Activated CD8-positive, alpha-beta memory T cell treated with anti-CD3 and anti-CD28 coated beads, Interleukin-2, amount 10 ng/mL, durations not matched to agents 7 days and 5 days (primary cell): ENCODE measurements around the gene C1orf94. TPM values are rescaled to one million over a fixed set of nuclear protein-coding genes. Genes with fewer than 3 reads are reported as not detected.

Experiments
- ATAC-seq: fragments of 150-1000 bp; cut with Tn5 transposase; one replicate; pipeline ENCODE4 v1.10.0; 2021; ENCODE audit warnings: moderate library complexity
- CTCF ChIA-PET: fragments of 350-600 bp; sonication (Branson Sonifier 250); formaldehyde crosslinking; loops from one replicate; lab custom pipeline; 2021; ENCODE audit warnings: antibody characterized with exemption; lab: Charles Lee
- DNase-seq: peaks from one replicate; pipeline ENCODE4 v3.0.0-alpha.2; 2020
- H3K27ac Mint-ChIP-seq: one replicate; pipeline ENCODE4 v1.8.0; 2021; ENCODE audit warnings: mild to moderate bottlenecking, mixed read lengths
- H3K27me3 Mint-ChIP-seq: one replicate; pipeline ENCODE4 v1.8.0; 2021; ENCODE audit warnings: mixed read lengths
- H3K36me3 Mint-ChIP-seq: one replicate; pipeline ENCODE4 v1.8.0; 2021; ENCODE audit warnings: mild to moderate bottlenecking, mixed read lengths
- H3K4me1 Mint-ChIP-seq: one replicate; pipeline ENCODE4 v1.8.0; 2021; ENCODE audit warnings: mixed read lengths
- H3K4me3 Mint-ChIP-seq: one replicate; pipeline ENCODE4 v1.8.0; 2021; ENCODE audit warnings: mild to moderate bottlenecking, moderate library complexity, mixed read lengths
- H3K9me3 Mint-ChIP-seq: one replicate; pipeline ENCODE4 v1.8.0; 2022; ENCODE audit warnings: low read depth, mixed read lengths
- total RNA-seq, 2 experiments: library from RNA; stranded (reverse); gene quantifications; one replicate each; pipeline ENCODE4 v1.2.3, GENCODE V29; 2021

The C1orf94 gene
- total RNA-seq, 2 experiments from 2014 or later, result not detected

DNA sequence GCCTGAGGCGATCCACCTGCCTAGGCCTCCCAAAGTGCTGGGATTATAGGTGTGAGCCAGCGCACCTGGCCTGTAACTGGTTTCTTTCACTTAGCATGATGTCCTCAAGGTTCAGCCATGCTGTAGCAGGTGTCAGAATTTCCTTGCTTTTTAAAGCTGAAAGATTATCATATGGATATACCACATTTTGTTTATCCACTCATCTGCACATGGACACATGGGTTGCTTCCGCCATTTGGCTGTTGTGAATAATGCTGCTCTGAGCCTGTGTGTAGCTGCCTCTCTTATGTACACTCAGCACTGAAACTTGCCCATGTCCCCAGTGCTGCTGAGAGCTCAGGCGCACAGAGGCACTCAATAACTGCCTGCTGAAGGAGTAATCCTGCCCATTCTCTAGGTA, 23.5 kb upstream of the C1orf94 start:
- Mint-ChIP-seq H3K27me3 (peaks cover 5% of the 10 kb centered on the region), H3K4me3 (no peak overlapping the region), H3K9me3 (no peaks in the 10 kb centered on the region), H3K4me1 (no peaks in the 10 kb centered on the region), H3K36me3 (no peaks in the 10 kb centered on the region), H3K27ac (no peak overlapping the region)
- ATAC-seq, result no peak
- CTCF ChIA-PET, result no interaction called here
- no peak for DNase-seq

DNA sequence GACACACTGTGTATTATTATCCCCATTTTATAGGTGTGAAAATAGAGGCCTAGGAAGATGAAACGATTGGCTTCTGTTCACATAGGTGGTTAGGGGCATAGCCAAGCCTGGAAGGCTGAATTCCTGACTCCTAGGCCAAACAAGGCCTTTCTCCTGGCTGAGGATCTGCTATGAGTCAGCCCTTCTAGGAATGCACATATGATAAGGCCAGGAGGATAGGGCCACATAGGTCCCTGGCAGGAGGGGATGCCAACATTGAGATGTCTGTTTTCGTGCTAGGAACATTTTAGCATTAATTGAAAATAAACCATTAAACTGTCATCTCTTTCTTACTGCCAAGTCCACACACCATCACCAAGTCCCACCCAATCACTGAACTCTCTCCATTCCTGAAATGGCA, 20.8 kb upstream of the C1orf94 start:
- no peak for ATAC-seq
- Mint-ChIP-seq H3K4me1 (no peaks in the 10 kb centered on the region), H3K27ac (no peak overlapping the region)

DNA sequence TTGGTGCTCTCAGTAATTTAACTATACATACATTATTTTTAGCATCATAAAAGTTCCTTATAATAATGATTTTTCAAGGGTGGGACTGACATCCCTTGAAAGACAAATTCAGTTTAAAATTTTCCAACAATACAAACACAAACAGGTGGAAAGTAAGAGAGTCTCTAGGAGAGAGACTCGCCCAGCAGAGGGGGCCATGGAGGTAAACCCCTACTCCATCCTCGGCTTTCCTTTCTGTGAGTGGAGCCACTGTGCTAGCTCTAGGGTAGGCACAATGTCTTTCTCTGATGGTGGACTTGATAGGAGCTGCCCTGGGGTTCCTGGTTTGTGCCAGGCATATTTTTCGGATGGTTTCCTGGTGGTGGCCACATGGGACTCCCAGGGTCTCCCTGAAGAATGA, 20.0 kb upstream of the C1orf94 start:
- Mint-ChIP-seq H3K27ac (no peak overlapping the region), H3K36me3 (no peaks in the 10 kb centered on the region), H3K4me1 (no peaks in the 10 kb centered on the region), H3K27me3 (peaks cover 29% of the 10 kb centered on the region), H3K9me3 (no peaks in the 10 kb centered on the region), H3K4me3 (no peak overlapping the region)
- DNase-seq (no peak), ATAC-seq (no peak)
- CTCF ChIA-PET, result no interaction called here

More for the DNA sequence above, 20.8 kb upstream of the C1orf94 start:
- H3K27me3 Mint-ChIP-seq, result peaks cover 21% of the 10 kb centered on the region
- no peaks in the 10 kb centered on the region for H3K9me3 Mint-ChIP-seq
- no peaks in the 10 kb centered on the region for H3K36me3 Mint-ChIP-seq
- CTCF ChIA-PET, result no interaction called here
- no peak for DNase-seq
- no peak overlapping the region for H3K4me3 Mint-ChIP-seq

DNA sequence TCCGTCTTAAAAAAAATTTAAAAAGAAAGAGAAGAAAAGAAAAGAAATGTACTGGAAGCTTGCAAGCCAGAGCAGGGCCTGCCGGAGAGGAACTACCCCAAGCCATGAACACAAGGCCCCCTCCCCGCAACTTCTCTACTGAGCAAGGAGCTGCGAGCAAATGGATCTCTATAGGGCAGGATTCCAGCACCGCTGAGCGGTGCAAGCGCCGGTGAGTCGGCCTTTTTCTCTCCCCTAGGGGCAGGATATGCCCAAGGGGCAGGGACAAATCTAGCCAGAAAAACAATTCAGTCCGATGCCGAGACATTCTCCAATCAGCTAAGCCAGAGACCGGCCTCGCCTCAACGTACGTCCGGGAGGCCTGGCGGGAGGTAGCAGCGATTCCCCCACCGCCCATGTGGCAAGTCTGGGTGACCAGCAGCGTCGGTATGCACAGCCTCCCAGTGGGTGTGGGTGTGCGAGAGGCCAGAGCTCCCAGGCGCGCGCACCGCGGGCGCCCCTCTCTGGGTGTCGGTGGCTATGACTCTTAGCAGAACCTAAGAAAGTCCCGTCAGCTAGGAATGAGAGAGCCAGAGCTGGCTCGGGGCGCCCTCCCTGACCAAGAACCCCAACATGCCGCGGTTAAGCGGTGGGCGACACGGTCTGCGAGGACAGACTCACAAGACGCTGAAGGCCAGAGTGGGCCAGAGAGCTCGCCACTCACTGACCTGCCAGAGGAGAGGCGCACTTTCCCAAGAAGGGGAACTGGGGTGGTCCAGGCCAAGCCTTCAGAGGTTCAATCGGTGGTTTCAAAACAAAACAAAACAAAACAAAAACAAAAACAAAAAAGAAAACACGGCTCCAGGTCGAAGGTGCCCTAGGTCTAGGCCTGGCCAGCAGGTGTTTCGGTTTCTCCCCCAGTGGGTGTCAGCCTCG, 13.6 kb upstream of the C1orf94 start:
- Mint-ChIP-seq H3K4me1 (peaks cover 7% of the 10 kb centered on the region), H3K4me3 (peak overlapping the region; percentile 56), H3K27ac (peak overlapping the region; percentile 36), H3K36me3 (peaks cover 3% of the 10 kb centered on the region), H3K27me3 (peaks cover 79% of the 10 kb centered on the region), H3K9me3 (no peaks in the 10 kb centered on the region)
- CTCF ChIA-PET, result interaction anchor here (1.1 to 1.6 kb wide), 2 partner anchors 9 to 529 kb away, joined by 5 to 12 read pairs; no protein-coding TSS in a partner anchor
- ATAC-seq, result peak; percentile 53
- peak; percentile 51 for DNase-seq

DNA sequence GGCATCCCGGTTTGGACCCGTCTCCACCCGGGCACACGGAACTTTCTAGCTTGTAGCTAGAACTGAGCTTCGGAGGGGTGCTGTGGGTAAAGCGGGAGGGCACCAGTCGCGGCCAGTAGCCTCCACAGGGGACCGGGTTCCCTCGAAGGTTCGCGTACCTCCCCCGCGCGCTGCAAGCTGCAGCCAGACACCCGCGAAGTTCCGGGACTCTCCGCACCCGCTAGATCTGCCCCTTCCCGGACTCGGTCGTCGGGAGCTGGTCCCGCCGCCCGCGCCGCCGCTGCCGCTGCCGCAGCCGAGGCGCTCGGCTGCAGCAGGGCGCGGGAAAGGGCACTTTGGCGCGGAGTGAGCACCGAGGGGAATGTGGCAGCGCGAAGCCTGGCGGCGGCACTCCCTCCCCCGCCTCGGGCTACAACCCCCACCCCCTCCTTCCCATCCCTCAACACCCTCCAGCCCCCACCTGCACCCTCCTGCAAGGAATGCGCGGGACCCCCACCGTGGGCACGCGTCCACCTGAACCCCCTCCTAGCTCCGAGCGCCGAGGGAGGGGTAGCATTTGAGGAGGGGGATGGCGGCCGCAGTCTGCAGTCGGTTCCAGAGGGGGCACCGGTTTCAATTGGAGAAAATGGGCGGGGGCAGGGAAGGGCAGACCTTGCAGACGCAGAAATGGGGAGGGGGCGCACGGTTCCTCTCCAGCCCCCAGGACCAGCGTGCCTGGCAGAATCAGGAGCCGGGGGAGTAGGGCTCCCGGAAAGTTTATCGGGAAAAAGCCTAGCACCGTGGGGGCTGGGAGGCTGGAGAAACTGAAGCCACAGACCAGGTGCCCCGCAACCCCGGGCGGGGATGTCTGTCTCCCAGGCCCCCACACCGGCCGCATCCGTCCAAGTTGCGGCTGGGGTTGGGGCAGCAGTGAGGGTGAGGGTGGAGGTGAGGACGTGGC, 12.6 kb upstream of the C1orf94 start:
- Mint-ChIP-seq H3K27me3 (peaks cover 82% of the 10 kb centered on the region), H3K4me3 (peak overlapping the region; percentile 56), H3K27ac (no peak overlapping the region), H3K9me3 (no peaks in the 10 kb centered on the region), H3K36me3 (peaks cover 3% of the 10 kb centered on the region), H3K4me1 (peaks cover 7% of the 10 kb centered on the region)
- DNase-seq (no peak), ATAC-seq (no peak)
- CTCF ChIA-PET, result interaction anchor here (1.1 to 1.6 kb wide), 2 partner anchors 8 to 530 kb away, joined by 5 to 12 read pairs; no protein-coding TSS in a partner anchor

DNA sequence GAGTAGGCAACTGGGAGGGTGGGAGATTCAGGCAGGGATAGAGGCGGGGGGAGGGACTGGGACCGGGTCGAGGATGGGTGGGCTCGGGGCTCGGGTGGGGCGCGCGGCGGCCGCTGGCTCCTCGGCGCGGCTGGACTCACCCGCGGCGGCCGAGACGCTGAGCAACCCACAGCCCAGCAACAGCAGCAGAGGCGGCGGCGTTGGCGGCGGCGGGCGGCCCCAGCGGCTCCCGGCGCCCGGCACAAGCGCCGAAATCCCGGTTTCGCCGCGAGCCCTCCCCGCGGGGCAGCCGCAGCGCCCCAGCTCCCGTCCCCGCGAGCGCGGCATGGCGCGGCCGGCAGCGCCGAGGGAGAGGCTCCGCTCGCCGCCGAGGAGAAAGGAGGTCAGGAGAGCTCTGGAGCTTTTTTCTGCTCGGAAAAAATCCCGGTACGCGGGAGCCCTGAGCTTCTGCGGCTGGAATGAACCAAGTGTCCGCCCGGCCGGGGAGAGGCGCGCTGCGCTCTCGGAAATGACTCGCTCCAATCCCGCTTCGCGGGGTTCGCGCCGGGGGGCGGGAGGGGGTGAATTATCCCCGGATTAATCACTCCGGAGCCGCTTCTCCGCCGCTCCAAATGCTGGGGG, 11.8 kb upstream of the C1orf94 start, which contains the start of gene CSMD2:
Gene CSMD2, minus strand, starts transcription at position 460 of the 621 bp plus-strand sequence. Its CDS starts 133 bp downstream, at position 327.
- no peak for ATAC-seq
- DNase-seq, result no peak
- Mint-ChIP-seq H3K9me3 (no peaks in the 10 kb centered on the region), H3K27ac (peak within 1 kb of the TSS; percentile 67), H3K4me1 (peaks cover 7% of the 10 kb centered on the region), H3K4me3 (no peak within 1 kb of the TSS), H3K36me3 (peaks cover 3% of the 10 kb centered on the region), H3K27me3 (peaks cover 76% of the 10 kb centered on the region)
- CTCF ChIA-PET, result no interaction called here

DNA sequence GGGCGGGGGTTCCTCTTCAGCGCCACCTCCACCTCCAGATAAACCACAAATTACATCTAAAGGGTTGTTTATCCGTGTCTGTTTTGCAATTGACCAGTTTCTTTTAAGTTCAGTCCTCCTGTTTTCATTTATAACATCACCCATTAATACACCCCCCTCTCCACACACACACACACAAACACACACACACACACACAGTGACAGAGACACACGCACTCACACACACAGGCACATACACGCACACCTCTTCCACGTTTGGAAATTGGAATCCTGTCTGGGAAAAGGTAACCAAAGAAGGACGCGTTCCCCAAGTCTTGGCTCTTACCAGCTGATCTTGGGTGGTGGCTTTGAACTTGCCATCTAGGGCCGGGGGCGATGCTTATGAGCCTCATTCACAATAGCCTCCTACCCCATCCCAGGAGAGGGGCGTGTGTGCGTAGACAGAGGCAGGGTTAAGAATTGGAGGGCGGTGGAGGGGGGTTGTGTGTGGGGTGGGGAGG, 11.2 kb upstream of the C1orf94 start:
- Mint-ChIP-seq H3K27ac (peak overlapping the region; percentile 67), H3K9me3 (no peaks in the 10 kb centered on the region), H3K36me3 (peaks cover 3% of the 10 kb centered on the region), H3K27me3 (peaks cover 70% of the 10 kb centered on the region), H3K4me1 (peaks cover 7% of the 10 kb centered on the region), H3K4me3 (no peak overlapping the region)
- no peak for DNase-seq
- CTCF ChIA-PET, result no interaction called here
- no peak for ATAC-seq

DNA sequence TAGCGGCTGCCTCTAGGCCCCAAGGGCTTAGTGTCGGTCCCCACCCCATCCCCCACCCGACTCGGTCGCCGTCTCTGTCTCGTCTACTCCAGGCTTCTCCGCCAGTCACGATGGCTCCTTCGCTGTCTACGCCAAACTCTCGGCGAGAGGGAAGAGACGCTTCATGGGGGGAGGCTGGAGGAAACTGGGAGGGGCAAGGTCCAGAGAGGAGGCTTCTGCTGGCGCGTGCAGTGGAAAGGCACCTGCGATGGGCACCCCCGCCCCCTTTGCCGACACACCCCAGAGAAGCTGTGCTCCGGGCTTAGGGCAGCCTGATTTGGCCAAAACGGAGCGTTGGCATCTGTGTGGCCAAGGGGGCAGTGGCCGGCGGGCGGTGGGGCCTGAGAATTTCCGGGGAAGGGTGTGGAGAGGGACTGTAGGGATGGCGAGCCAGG, 10.5 kb upstream of the C1orf94 start:
- no peak for DNase-seq
- peaks cover 69% of the 10 kb centered on the region for H3K27me3 Mint-ChIP-seq
- CTCF ChIA-PET, result no interaction called here
- no peak overlapping the region for H3K27ac Mint-ChIP-seq
- H3K4me1 Mint-ChIP-seq, result peaks cover 7% of the 10 kb centered on the region
- H3K36me3 Mint-ChIP-seq, result peaks cover 3% of the 10 kb centered on the region
- H3K9me3 Mint-ChIP-seq, result no peaks in the 10 kb centered on the region
- ATAC-seq, result no peak
- H3K4me3 Mint-ChIP-seq, result no peak overlapping the region

DNA sequence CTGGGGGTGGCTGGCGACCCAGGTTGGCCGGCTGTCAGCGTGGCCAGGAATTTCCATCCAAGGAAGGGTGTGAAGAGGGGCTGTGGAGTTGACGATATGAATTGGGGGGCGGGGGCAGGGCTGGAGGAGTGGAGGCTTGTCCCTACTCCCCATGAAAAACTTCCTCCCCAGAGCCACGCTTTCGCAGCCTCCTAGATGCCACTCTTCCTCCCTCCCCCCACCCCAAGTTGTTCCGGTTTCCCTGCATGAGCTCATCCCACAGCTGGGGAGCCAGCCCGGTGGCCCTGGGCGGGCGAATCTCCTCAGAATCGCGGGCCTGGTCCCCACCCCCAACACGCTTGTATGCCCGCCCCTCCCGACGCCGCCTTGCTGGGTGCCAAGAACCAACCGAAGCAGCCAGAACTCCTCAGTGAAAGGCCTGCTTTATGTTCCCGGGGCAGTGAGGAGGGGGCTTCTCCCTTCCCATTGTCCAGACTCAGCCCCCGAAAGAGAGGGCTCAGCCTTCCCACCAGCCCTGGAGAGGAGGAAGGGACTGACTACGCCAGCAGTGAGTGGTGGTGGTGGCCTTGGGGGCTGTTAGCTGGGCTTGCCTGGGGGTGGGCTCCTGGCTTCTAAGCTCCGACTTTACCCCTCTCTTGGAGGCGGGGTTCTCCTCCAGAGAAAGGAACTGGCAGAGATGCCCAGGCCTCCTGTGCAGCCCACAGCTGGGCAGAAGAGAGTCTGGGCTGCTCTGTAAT, 9.9 kb upstream of the C1orf94 start:
- H3K27ac Mint-ChIP-seq, result no peak overlapping the region
- peaks cover 65% of the 10 kb centered on the region for H3K27me3 Mint-ChIP-seq
- H3K4me3 Mint-ChIP-seq, result no peak overlapping the region
- CTCF ChIA-PET, result no interaction called here
- DNase-seq (no peak), ATAC-seq (no peak)
- H3K4me1 Mint-ChIP-seq, result peaks cover 7% of the 10 kb centered on the region
- H3K36me3 Mint-ChIP-seq, result peaks cover 3% of the 10 kb centered on the region
- no peaks in the 10 kb centered on the region for H3K9me3 Mint-ChIP-seq

DNA sequence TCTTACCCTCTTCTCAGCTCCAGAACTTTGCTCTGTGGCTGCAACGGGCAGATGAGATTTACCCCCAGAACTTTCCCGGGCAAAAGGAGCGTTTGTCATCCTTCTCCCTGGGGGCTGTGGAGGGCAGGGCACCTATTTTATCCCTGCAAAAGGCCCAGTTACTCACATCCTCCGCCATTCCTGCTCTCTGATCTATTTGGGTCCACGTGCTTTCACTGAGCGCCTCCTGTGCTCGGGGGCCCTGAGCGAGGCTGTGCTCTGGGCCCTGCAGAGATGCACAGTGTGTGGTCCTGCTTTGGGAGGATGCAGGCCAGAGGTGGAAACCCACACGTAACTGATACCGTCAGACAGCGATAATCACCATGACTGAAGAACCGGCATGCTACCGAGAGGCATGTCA, 9.3 kb upstream of the C1orf94 start:
- Mint-ChIP-seq H3K4me3 (no peak overlapping the region), H3K36me3 (peaks cover 3% of the 10 kb centered on the region), H3K27me3 (peaks cover 66% of the 10 kb centered on the region), H3K9me3 (no peaks in the 10 kb centered on the region), H3K27ac (no peak overlapping the region), H3K4me1 (peaks cover 7% of the 10 kb centered on the region)
- ATAC-seq (no peak), DNase-seq (no peak)
- CTCF ChIA-PET, result no interaction called here

DNA sequence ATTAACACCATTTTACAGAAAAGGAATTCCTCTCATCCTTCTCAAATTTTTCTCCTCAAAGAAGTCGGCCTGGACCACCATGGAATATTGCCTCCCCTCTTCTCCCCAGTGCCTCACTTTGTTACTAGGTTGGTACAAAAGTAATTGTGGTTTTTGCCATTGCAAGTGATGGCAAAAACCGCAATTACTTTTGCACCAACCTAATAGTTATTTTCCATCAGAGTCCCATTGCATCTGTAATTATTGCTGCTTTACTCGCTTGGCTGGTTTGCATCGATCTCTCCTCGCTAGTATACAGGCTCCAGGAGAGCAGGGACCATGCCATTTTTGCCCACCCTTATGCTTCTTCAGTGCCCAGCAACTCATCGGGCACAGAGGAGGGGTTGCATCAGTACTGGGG, 963 bp upstream of the C1orf94 start:
- DNase-seq (no peak), ATAC-seq (no peak)
- Mint-ChIP-seq H3K4me3 (no peak overlapping the region), H3K36me3 (no peaks in the 10 kb centered on the region), H3K27ac (no peak overlapping the region), H3K9me3 (no peaks in the 10 kb centered on the region), H3K27me3 (peaks cover 43% of the 10 kb centered on the region), H3K4me1 (no peaks in the 10 kb centered on the region)
- CTCF ChIA-PET, result no interaction called here

DNA sequence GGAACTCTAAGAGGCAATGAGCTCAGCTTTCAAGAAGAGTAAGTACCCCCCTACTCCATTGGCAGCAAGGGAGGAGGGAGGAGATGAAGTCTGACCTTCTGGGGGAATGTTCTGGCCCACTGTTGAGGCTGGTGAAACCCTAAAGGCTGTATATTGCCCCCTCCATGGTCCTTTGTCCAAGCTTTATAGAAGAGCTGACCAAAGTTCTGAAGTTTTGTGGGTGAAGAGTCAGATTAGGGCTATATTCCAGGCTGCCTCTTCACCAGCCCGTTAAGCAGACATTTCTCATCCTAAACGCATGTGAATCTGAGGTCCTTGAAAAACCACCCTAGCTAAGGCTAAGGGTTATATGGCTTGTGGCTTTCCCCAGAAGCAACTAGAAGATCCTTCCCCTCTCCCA, 1.4 kb downstream of the C1orf94 start:
- H3K27ac Mint-ChIP-seq, result no peak overlapping the region
- ATAC-seq (no peak), DNase-seq (no peak)
- H3K9me3 Mint-ChIP-seq, result no peaks in the 10 kb centered on the region
- H3K4me1 Mint-ChIP-seq, result no peaks in the 10 kb centered on the region
- peaks cover 32% of the 10 kb centered on the region for H3K27me3 Mint-ChIP-seq
- CTCF ChIA-PET, result no interaction called here
- H3K4me3 Mint-ChIP-seq, result no peak overlapping the region
- no peaks in the 10 kb centered on the region for H3K36me3 Mint-ChIP-seq
